Upper lobe of right lung (tissue), 1 donor: Measurements from ENCODE around the gene PCYT1A. TPM values are rescaled to one million over a fixed set of nuclear protein-coding genes. Genes with fewer than 3 reads are reported as not detected.

Source experiments
- ATAC-seq: fragments of 200-7000 bp; cut with Tn5 transposase; one replicate; pipeline ENCODE4 v1.9.1; 2020; ENCODE audit warnings: mild to moderate bottlenecking, moderate library complexity
- DNase-seq: peaks from one replicate; pipeline ENCODE4 v3.0.0-alpha.2; 2020
- H3K27ac ChIP-seq: fragments of 200-600 bp; one replicate; pipeline ENCODE4 v1.8.0; 2022
- H3K27me3 ChIP-seq: fragments of 200-600 bp; one replicate; pipeline ENCODE4 v1.8.0; 2022; ENCODE audit warnings: mild to moderate bottlenecking
- H3K36me3 ChIP-seq: fragments of 200-600 bp; one replicate; pipeline ENCODE4 v1.8.0; 2022
- H3K4me1 ChIP-seq: fragments of 200-600 bp; one replicate; pipeline ENCODE4 v1.8.0; 2022
- H3K4me3 ChIP-seq: fragments of 200-600 bp; one replicate; pipeline ENCODE4 v1.8.0; 2022; ENCODE audit warnings: mild to moderate bottlenecking
- H3K9me3 ChIP-seq: fragments of 200-600 bp; one replicate; pipeline ENCODE4 v1.8.0; 2022
- CTCF ChIP-seq: fragments of 200-600 bp; IDR thresholded peaks from one replicate; pipeline ENCODE4 v1.8.0; 2022; ENCODE audit warnings: antibody characterized with exemption
- intact Hi-C: fragments of 100-400 bp; cut with DNase I; formaldehyde crosslinking; loops from one replicate; pipeline ENCODE4 v1.11.0; 2022
- total RNA-seq: library from RNA; stranded (reverse); fragmentation: NEBNext Ultra II Directional; extraction: Animal tissue kit (Norgen Biotek cat#: 25700); gene quantifications from one replicate; pipeline ENCODE4 v1.2.1, GENCODE V29; 2021
- donor health status: DM: no; HTN: yes; CAD: no; lungs with severe emphysema.

Gene PCYT1A
- total RNA-seq, 1 donor from 2014 or later, result 58.4 TPM

GRCh38 chr3:196280689-196281440, 6.7 kb downstream of the PCYT1A start:
- no peaks in the 10 kb centered on the region for H3K9me3 ChIP-seq
- H3K36me3 ChIP-seq, result no peaks in the 10 kb centered on the region
- no peaks in the 10 kb centered on the region for H3K27me3 ChIP-seq
- intact Hi-C loops, result no loop called here
- no peak overlapping the region for H3K27ac ChIP-seq
- H3K4me1 ChIP-seq, result peaks cover 30% of the 10 kb centered on the region
- DNase-seq (no peak), ATAC-seq (no peak)
- TF ChIP-seq CTCF, result no peak
- no peak overlapping the region for H3K4me3 ChIP-seq

GRCh38 chr3:196275126-196275525, 12.4 kb downstream of the PCYT1A start:
- DNase-seq, result no peak
- Histone ChIP-seq H3K27ac (no peak overlapping the region), H3K4me3 (peak overlapping the region; percentile 3), H3K36me3 (peaks cover 12% of the 10 kb centered on the region), H3K4me1 (peaks cover 19% of the 10 kb centered on the region), H3K27me3 (no peaks in the 10 kb centered on the region), H3K9me3 (no peaks in the 10 kb centered on the region)
- no peak for TF ChIP-seq CTCF
- ATAC-seq, result no peak
- intact Hi-C loops, result no loop called here

GRCh38 chr3:196274585-196274984, 12.9 kb downstream of the PCYT1A start:
- intact Hi-C loops, result no loop called here
- TF ChIP-seq CTCF, result no peak
- Histone ChIP-seq H3K27me3 (no peaks in the 10 kb centered on the region), H3K27ac (no peak overlapping the region), H3K9me3 (no peaks in the 10 kb centered on the region), H3K4me1 (peaks cover 14% of the 10 kb centered on the region), H3K4me3 (no peak overlapping the region), H3K36me3 (peaks cover 18% of the 10 kb centered on the region)
- DNase-seq (no peak), ATAC-seq (peak; percentile 8)

- ATAC-seq, result no peak
- H3K27me3 ChIP-seq, result no peaks in the 10 kb centered on the region
- H3K4me1 ChIP-seq, result peaks cover 8% of the 10 kb centered on the region
- TF ChIP-seq CTCF, result no peak
- intact Hi-C loops, result no loop called here
- no peak for DNase-seq
- no peak overlapping the region for H3K4me3 ChIP-seq
- H3K27ac ChIP-seq, result no peak overlapping the region
- peaks cover 27% of the 10 kb centered on the region for H3K36me3 ChIP-seq
- no peaks in the 10 kb centered on the region for H3K9me3 ChIP-seq
These were observed 13.9 kb downstream of the PCYT1A start for GRCh38 chr3:196273655-196274054.

GRCh38 chr3:196272826-196273225, 14.7 kb downstream of the PCYT1A start:
- H3K4me3 ChIP-seq, result no peak overlapping the region
- ATAC-seq, result no peak
- H3K36me3 ChIP-seq, result peaks cover 35% of the 10 kb centered on the region
- H3K9me3 ChIP-seq, result no peaks in the 10 kb centered on the region
- H3K4me1 ChIP-seq, result peaks cover 5% of the 10 kb centered on the region
- no peaks in the 10 kb centered on the region for H3K27me3 ChIP-seq
- H3K27ac ChIP-seq, result no peak overlapping the region
- intact Hi-C loops, result no loop called here
- no peak for DNase-seq
- no peak for TF ChIP-seq CTCF
